K562 (cell line): ENCODE data around the gene LRRC4C. TPM values are rescaled to one million over a fixed set of nuclear protein-coding genes. Genes with fewer than 3 reads are reported as not detected.

Source experiments
- BCL6 ChIP-seq: fragments of 250-450 bp; sonication (Bioruptor Pico); IDR thresholded peaks from 2 replicates; pipeline ENCODE4 v1.4.0; 2020
- CEBPG ChIP-seq, 3 experiments: fragments of 200-800 bp in 1 of 3; sonication (Bioruptor generic) in 1 of 3; sonication (generic) in 1 of 3; formaldehyde crosslinking in 1 of 3; IDR thresholded peaks in 2 of 3; conservative IDR thresholded peaks in 1 of 3; 2 replicates each; pipeline versions ENCODE4 v1.6.1 to v1.8.0; 2016 to 2022; ENCODE audit warnings: missing compliant biosample characterization in 2 of 3, missing genetic modification characterization in 2 of 3, mild to moderate bottlenecking in 1 of 3, missing genetic modification reagents in 1 of 3
- FOXP1 ChIP-seq: sonication (generic); formaldehyde crosslinking; IDR thresholded peaks from 2 replicates; pipeline ENCODE4 v1.8.0; 2022; ENCODE audit warnings: mild to moderate bottlenecking, missing genetic modification reagents
- GATAD2B ChIP-seq: fragments of 450-650 bp; IDR thresholded peaks from 2 replicates; pipeline ENCODE4 v1.6.1; 2017; ENCODE audit warnings: mild to moderate bottlenecking, borderline replicate concordance
- HDAC8 ChIP-seq: fragments of 450-650 bp; IDR thresholded peaks from 2 replicates; pipeline ENCODE4 v1.6.1; 2016; ENCODE audit warnings: mild to moderate bottlenecking, missing genetic modification characterization, moderate library complexity, missing compliant biosample characterization
- HIVEP1 ChIP-seq: fragments of 250-450 bp; sonication (Bioruptor Pico); IDR thresholded peaks from 2 replicates; pipeline ENCODE4 v1.4.0; 2020; ENCODE audit warnings: mild to moderate bottlenecking
- NBN ChIP-seq: fragments of 450-650 bp; IDR thresholded peaks from 2 replicates; pipeline ENCODE4 v1.6.1; 2016; ENCODE audit warnings: low read depth, mild to moderate bottlenecking
- NFE2L1 ChIP-seq: fragments of 450-650 bp; IDR thresholded peaks from 2 replicates; pipeline ENCODE4 v1.6.1; 2016; ENCODE audit warnings: missing genetic modification characterization, low read depth, mild to moderate bottlenecking, missing compliant biosample characterization, moderate library complexity, borderline replicate concordance
- NR2F6 ChIP-seq: fragments of 450-650 bp; formaldehyde crosslinking; IDR thresholded peaks from 2 replicates; pipeline ENCODE4 v1.4.0; 2020; ENCODE audit warnings: mild to moderate bottlenecking
- SIRT6 ChIP-seq: IDR thresholded peaks from one replicate; pipeline ENCODE4 v1.6.1; 2012; ENCODE audit warnings: low read depth, mild to moderate bottlenecking, control low read depth, inconsistent platforms, low read length, moderate library complexity
- TCFL5 ChIP-seq: fragments of 250-450 bp; sonication (Bioruptor Pico); conservative IDR thresholded peaks from 2 replicates; pipeline ENCODE4 v1.6.1; 2021; ENCODE audit warnings: mild to moderate bottlenecking, moderate library complexity, matching md5 sums
- XRCC4 ChIP-seq: IDR thresholded peaks from one replicate; pipeline ENCODE4 v1.6.1; 2011; ENCODE audit not compliant: insufficient read depth, insufficient read length; ENCODE audit errors: extremely low read depth
- ZBTB12 ChIP-seq: fragments of 250-450 bp; sonication (Bioruptor Pico); IDR thresholded peaks from 2 replicates; pipeline ENCODE4 v1.4.0; 2020
- polyA plus RNA-seq, 8 experiments: library from polyadenylated mRNA; depleted of rRNA in 4 of 8; stranded (reverse) in 5 of 8; unstranded in 3 of 8; fragments of >200 nt; fragmentation: Nextera tagmentation in 2 of 8; fragmentation: Illumina TruSeq in 1 of 8; extraction: Ambion mirVana in 2 of 8; extraction: Trizol in 1 of 8; gene quantifications; 2 replicates each; pipeline versions ENCODE4 v1.2.1 to v1.2.3, GENCODE V29; 2011 to 2014; ENCODE audit warnings: inconsistent platforms in 1 of 8, missing spikeins in 1 of 8
- total RNA-seq, 7 experiments: library from RNA; depleted of rRNA in 6 of 7; stranded (reverse); fragments of >200 nt in 6 of 7; fragmentation: Illumina TruSeq in 2 of 7; extraction: Trizol in 2 of 7; gene quantifications; 2 replicates each; pipeline versions ENCODE4 v1.2.1 to v1.2.3, GENCODE V29; 2011 to 2021; ENCODE audit warnings: low replicate concordance in 1 of 7
- TF ChIP-seq, protein P1 (sequence below): fragments of 250-450 bp; sonication (Bioruptor Pico); IDR thresholded peaks from 2 replicates; pipeline ENCODE4 v1.8.0; 2022; ENCODE audit warnings: moderate library complexity, mild to moderate bottlenecking, inconsistent platforms
- TF ChIP-seq, protein P2 (sequence below): sonication (generic); formaldehyde crosslinking; IDR thresholded peaks from 2 replicates; pipeline ENCODE4 v1.8.1; 2023; ENCODE audit warnings: mild to moderate bottlenecking, missing genetic modification reagents

Gene LRRC4C
- total and polyA plus RNA-seq, 9 of the 15 experiments (the other 6 are each of a cell fraction or from before 2014, with no cell fraction given): not detected

GRCh38 chr11:40508303-40508702 is 951.1 kb downstream of the LRRC4C start (continued):
- TF ChIP-seq GATAD2B: no peak
- no peak for TF ChIP-seq TCFL5 (CRISPR knock-in tag)
- no peak for TF ChIP-seq NR2F6 (CRISPR knock-in tag)
- no peak for TF ChIP-seq SIRT6
- TF ChIP-seq, protein P1, sequence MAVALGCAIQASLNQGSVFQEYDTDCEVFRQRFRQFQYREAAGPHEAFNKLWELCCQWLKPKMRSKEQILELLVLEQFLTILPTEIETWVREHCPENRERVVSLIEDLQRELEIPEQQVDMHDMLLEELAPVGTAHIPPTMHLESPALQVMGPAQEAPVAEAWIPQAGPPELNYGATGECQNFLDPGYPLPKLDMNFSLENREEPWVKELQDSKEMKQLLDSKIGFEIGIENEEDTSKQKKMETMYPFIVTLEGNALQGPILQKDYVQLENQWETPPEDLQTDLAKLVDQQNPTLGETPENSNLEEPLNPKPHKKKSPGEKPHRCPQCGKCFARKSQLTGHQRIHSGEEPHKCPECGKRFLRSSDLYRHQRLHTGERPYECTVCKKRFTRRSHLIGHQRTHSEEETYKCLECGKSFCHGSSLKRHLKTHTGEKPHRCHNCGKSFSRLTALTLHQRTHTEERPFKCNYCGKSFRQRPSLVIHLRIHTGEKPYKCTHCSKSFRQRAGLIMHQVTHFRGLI (CRISPR knock-in tag): no peak
- TF ChIP-seq HDAC8 (tag): no peak
- TF ChIP-seq, protein P2, sequence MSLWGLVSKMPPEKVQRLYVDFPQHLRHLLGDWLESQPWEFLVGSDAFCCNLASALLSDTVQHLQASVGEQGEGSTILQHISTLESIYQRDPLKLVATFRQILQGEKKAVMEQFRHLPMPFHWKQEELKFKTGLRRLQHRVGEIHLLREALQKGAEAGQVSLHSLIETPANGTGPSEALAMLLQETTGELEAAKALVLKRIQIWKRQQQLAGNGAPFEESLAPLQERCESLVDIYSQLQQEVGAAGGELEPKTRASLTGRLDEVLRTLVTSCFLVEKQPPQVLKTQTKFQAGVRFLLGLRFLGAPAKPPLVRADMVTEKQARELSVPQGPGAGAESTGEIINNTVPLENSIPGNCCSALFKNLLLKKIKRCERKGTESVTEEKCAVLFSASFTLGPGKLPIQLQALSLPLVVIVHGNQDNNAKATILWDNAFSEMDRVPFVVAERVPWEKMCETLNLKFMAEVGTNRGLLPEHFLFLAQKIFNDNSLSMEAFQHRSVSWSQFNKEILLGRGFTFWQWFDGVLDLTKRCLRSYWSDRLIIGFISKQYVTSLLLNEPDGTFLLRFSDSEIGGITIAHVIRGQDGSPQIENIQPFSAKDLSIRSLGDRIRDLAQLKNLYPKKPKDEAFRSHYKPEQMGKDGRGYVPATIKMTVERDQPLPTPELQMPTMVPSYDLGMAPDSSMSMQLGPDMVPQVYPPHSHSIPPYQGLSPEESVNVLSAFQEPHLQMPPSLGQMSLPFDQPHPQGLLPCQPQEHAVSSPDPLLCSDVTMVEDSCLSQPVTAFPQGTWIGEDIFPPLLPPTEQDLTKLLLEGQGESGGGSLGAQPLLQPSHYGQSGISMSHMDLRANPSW: no peak
- no peak for TF ChIP-seq BCL6 (CRISPR knock-in tag)
- no peak for TF ChIP-seq ZBTB12
- TF ChIP-seq CEBPG (CRISPR knock-in tag; IDR thresholded peaks at IDR 0.05): no peak
- no peak for TF ChIP-seq CEBPG (tag; conservative IDR thresholded peaks at IDR 0.05 in 1 of 2, IDR thresholded peaks at IDR 0.05 in 1 of 2)
- no peak for TF ChIP-seq FOXP1 (CRISPR knock-in tag)
- TF ChIP-seq HIVEP1 (CRISPR knock-in tag): no peak
- no peak for TF ChIP-seq NFE2L1 (tag)
- no peak for TF ChIP-seq NBN
- TF ChIP-seq XRCC4: no peak
